GM21737 (cell line): ENCODE results near the gene AIDA.
A peak's percentile ranks its signal among the peaks of the same experiment; 100 is the strongest.
"Not testable (repeated sequence)": the region's sequence is repeated elsewhere in the genome, so short reads cannot be mapped to it uniquely, and the experiment has no call there.

ENCODE experiments used
- ATAC-seq: cut with Tn5 transposase; IDR thresholded peaks from one replicate; pipeline ENCODE4 v1.9.1; 2021; ENCODE audit warnings: mild to moderate bottlenecking, moderate library complexity; ENCODE audit not compliant: unreplicated experiment

Gene AIDA

GRCh38 chr1:222713091-222713961 lies 1.0 kb upstream of the AIDA start:
- peak; percentile 72 for ATAC-seq

GRCh38 chr1:222711319-222712252 lies 705 bp downstream of the AIDA start:
- ATAC-seq, result peak; percentile 33

- ATAC-seq, result no peak
These were observed 2.6 kb downstream of the AIDA start for GRCh38 chr1:222709700-222710153.

- no peak for ATAC-seq
These were observed 5.5 kb downstream of the AIDA start for GRCh38 chr1:222706815-222707214.

- ATAC-seq, result no peak
These were observed 8.0 kb downstream of the AIDA start for GRCh38 chr1:222704260-222704659.

- no peak for ATAC-seq
These were observed 10.1 kb downstream of the AIDA start for GRCh38 chr1:222702210-222702609.

GRCh38 chr1:222697826-222698225 lies 14.5 kb downstream of the AIDA start:
- ATAC-seq, result no peak

- ATAC-seq, result no peak
These were observed 15.1 kb downstream of the AIDA start for GRCh38 chr1:222697203-222697602.

GRCh38 chr1:222696741-222697140 lies 15.6 kb downstream of the AIDA start:
- no peak for ATAC-seq

GRCh38 chr1:222694927-222695326 lies 17.4 kb downstream of the AIDA start:
- ATAC-seq, result no peak

GRCh38 chr1:222691016-222691415 lies 21.3 kb downstream of the AIDA start:
- ATAC-seq, result no peak

GRCh38 chr1:222680080-222680479 lies 32.2 kb downstream of the AIDA start:
- ATAC-seq, result no peak

GRCh38 chr1:222670110-222670509 lies 42.2 kb downstream of the AIDA start:
- no peak for ATAC-seq

- ATAC-seq, result not testable (repeated sequence)
These were observed 43.2 kb downstream of the AIDA start for GRCh38 chr1:222669107-222669506.

- not testable (repeated sequence) for ATAC-seq
These were observed 44.1 kb downstream of the AIDA start for GRCh38 chr1:222668184-222668583.

GRCh38 chr1:222665964-222666363 lies 46.3 kb downstream of the AIDA start:
- no peak for ATAC-seq

GRCh38 chr1:222663431-222663934 lies 48.8 kb downstream of the AIDA start:
- no peak for ATAC-seq

- no peak for ATAC-seq
These were observed 54.4 kb downstream of the AIDA start for GRCh38 chr1:222657899-222658298.

- ATAC-seq, result no peak
These were observed 55.7 kb downstream of the AIDA start for GRCh38 chr1:222656391-222657155.

- peak; percentile 95 for ATAC-seq
These were observed 57.4 kb downstream of the AIDA start for GRCh38 chr1:222654849-222655248.
